ENCODE results near the gene CDS2. TPM values are rescaled to one million over a fixed set of nuclear protein-coding genes. Genes with fewer than 3 reads are reported as not detected.
A peak's percentile ranks its signal among the peaks of the same experiment; 100 is the strongest.

The CDS2 gene
- total and polyA plus RNA-seq, 2 experiments from 2014 or later, result 16.8 to 40.8 TPM

- TF ChIP-seq ETS1 (IDR thresholded peaks at IDR 0.05) (no peak), EZH2phosphoT487 (IDR thresholded peaks at IDR 0.05; ENCODE audit: unreplicated experiment) (no peak), JUNB (IDR thresholded peaks at IDR 0.05; ENCODE audit: unreplicated experiment) (no peak), ZNF331 (CRISPR knock-in tag; IDR thresholded peaks at IDR 0.05; ENCODE audit: low read depth) (no peak), STAT1 (IDR thresholded peaks at IDR 0.05; ENCODE audit: unreplicated experiment) (no peak), NANOG (IDR thresholded peaks at IDR 0.05; ENCODE audit: borderline replicate concordance) (no peak), CREB1 (CRISPR knock-in tag; IDR thresholded peaks at IDR 0.05; ENCODE audit: low read depth) (no peak), EZH2 (IDR thresholded peaks at IDR 0.05; ENCODE audit: low read depth, unreplicated experiment) (no peak), ZNF114 (CRISPR knock-in tag; IDR thresholded peaks at IDR 0.05) (no peak), POLR2AphosphoS5 (IDR thresholded peaks at IDR 0.05; ENCODE audit: low read depth) (no peak)
- TF ChIP-seq, protein P1, sequence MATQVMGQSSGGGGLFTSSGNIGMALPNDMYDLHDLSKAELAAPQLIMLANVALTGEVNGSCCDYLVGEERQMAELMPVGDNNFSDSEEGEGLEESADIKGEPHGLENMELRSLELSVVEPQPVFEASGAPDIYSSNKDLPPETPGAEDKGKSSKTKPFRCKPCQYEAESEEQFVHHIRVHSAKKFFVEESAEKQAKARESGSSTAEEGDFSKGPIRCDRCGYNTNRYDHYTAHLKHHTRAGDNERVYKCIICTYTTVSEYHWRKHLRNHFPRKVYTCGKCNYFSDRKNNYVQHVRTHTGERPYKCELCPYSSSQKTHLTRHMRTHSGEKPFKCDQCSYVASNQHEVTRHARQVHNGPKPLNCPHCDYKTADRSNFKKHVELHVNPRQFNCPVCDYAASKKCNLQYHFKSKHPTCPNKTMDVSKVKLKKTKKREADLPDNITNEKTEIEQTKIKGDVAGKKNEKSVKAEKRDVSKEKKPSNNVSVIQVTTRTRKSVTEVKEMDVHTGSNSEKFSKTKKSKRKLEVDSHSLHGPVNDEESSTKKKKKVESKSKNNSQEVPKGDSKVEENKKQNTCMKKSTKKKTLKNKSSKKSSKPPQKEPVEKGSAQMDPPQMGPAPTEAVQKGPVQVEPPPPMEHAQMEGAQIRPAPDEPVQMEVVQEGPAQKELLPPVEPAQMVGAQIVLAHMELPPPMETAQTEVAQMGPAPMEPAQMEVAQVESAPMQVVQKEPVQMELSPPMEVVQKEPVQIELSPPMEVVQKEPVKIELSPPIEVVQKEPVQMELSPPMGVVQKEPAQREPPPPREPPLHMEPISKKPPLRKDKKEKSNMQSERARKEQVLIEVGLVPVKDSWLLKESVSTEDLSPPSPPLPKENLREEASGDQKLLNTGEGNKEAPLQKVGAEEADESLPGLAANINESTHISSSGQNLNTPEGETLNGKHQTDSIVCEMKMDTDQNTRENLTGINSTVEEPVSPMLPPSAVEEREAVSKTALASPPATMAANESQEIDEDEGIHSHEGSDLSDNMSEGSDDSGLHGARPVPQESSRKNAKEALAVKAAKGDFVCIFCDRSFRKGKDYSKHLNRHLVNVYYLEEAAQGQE (IDR thresholded peaks at IDR 0.05; ENCODE audit: unreplicated experiment), result no peak
- TF ChIP-seq, protein P2, sequence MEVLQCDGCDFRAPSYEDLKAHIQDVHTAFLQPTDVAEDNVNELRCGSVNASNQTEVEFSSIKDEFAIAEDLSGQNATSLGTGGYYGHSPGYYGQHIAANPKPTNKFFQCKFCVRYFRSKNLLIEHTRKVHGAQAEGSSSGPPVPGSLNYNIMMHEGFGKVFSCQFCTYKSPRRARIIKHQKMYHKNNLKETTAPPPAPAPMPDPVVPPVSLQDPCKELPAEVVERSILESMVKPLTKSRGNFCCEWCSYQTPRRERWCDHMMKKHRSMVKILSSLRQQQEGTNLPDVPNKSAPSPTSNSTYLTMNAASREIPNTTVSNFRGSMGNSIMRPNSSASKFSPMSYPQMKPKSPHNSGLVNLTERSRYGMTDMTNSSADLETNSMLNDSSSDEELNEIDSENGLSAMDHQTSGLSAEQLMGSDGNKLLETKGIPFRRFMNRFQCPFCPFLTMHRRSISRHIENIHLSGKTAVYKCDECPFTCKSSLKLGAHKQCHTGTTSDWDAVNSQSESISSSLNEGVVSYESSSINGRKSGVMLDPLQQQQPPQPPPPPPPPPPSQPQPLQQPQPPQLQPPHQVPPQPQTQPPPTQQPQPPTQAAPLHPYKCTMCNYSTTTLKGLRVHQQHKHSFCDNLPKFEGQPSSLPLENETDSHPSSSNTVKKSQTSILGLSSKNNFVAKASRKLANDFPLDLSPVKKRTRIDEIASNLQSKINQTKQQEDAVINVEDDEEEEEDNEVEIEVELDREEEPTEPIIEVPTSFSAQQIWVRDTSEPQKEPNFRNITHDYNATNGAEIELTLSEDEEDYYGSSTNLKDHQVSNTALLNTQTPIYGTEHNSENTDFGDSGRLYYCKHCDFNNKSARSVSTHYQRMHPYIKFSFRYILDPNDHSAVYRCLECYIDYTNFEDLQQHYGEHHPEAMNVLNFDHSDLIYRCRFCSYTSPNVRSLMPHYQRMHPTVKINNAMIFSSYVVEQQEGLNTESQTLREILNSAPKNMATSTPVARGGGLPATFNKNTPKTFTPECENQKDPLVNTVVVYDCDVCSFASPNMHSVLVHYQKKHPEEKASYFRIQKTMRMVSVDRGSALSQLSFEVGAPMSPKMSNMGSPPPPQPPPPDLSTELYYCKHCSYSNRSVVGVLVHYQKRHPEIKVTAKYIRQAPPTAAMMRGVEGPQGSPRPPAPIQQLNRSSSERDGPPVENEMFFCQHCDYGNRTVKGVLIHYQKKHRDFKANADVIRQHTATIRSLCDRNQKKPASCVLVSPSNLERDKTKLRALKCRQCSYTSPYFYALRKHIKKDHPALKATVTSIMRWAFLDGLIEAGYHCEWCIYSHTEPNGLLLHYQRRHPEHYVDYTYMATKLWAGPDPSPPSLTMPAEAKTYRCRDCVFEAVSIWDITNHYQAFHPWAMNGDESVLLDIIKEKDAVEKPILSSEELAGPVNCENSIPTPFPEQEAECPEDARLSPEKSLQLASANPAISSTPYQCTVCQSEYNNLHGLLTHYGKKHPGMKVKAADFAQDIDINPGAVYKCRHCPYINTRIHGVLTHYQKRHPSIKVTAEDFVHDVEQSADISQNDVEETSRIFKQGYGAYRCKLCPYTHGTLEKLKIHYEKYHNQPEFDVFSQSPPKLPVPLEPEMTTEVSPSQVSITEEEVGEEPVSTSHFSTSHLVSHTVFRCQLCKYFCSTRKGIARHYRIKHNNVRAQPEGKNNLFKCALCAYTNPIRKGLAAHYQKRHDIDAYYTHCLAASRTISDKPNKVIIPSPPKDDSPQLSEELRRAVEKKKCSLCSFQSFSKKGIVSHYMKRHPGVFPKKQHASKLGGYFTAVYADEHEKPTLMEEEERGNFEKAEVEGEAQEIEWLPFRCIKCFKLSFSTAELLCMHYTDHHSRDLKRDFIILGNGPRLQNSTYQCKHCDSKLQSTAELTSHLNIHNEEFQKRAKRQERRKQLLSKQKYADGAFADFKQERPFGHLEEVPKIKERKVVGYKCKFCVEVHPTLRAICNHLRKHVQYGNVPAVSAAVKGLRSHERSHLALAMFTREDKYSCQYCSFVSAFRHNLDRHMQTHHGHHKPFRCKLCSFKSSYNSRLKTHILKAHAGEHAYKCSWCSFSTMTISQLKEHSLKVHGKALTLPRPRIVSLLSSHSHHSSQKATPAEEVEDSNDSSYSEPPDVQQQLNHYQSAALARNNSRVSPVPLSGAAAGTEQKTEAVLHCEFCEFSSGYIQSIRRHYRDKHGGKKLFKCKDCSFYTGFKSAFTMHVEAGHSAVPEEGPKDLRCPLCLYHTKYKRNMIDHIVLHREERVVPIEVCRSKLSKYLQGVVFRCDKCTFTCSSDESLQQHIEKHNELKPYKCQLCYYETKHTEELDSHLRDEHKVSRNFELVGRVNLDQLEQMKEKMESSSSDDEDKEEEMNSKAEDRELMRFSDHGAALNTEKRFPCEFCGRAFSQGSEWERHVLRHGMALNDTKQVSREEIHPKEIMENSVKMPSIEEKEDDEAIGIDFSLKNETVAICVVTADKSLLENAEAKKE (CRISPR knock-in tag; IDR thresholded peaks at IDR 0.05), result no peak
- TF ChIP-seq, protein P3, sequence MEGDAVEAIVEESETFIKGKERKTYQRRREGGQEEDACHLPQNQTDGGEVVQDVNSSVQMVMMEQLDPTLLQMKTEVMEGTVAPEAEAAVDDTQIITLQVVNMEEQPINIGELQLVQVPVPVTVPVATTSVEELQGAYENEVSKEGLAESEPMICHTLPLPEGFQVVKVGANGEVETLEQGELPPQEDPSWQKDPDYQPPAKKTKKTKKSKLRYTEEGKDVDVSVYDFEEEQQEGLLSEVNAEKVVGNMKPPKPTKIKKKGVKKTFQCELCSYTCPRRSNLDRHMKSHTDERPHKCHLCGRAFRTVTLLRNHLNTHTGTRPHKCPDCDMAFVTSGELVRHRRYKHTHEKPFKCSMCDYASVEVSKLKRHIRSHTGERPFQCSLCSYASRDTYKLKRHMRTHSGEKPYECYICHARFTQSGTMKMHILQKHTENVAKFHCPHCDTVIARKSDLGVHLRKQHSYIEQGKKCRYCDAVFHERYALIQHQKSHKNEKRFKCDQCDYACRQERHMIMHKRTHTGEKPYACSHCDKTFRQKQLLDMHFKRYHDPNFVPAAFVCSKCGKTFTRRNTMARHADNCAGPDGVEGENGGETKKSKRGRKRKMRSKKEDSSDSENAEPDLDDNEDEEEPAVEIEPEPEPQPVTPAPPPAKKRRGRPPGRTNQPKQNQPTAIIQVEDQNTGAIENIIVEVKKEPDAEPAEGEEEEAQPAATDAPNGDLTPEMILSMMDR (conservative IDR thresholded peaks at IDR 0.05; ENCODE audit: low read depth in 2 of 2), result no peak
- H3K27ac Mint-ChIP-seq, result peak overlapping the region; percentile 90; the same call in 1 of the 2 replicates
These were observed 8.7 kb downstream of the CDS2 start for GRCh38 chr20:5135363-5136012.

More at GRCh38 chr20:5135363-5136012, 8.7 kb downstream of the CDS2 start:
- no peaks in the 10 kb centered on the region; the same call in none of the 2 replicates for H4K20me1 ChIP-seq (replicated peaks; ENCODE audit: insufficient read depth)
- ATAC-seq (0 out of 3 replicates have a peak, but pooled peaks have one; percentile 29), DNase-seq (ENCODE audit: low spot score) (no peak)
- H3K27ac ChIP-seq (ENCODE audit: low read depth), result no peak overlapping the region
- no peaks in the 10 kb centered on the region for H3K9me2 ChIP-seq (ENCODE audit: insufficient read depth)
- H3K4me3 ChIP-seq, result no peak overlapping the region
- Mint-ChIP-seq H3K9me3 (no peaks in the 10 kb centered on the region), H3K4me3 (no peak overlapping the region), H3K36me3 (ENCODE audit: low read depth) (no peaks in the 10 kb centered on the region), H3K4me1 (peaks cover 8% of the 10 kb centered on the region), H3K27me3 (ENCODE audit: insufficient read depth, low read depth, poor library complexity) (no peaks in the 10 kb centered on the region)
- H3K4me2 ChIP-seq, result no peak overlapping the region
- H3K79me2 ChIP-seq (replicated peaks; ENCODE audit: insufficient read depth), result peaks cover 97% of the 10 kb centered on the region
- H3F3A ChIP-seq (replicated peaks; ENCODE audit: low read depth), result no peaks in the 10 kb centered on the region
- no peaks in the 10 kb centered on the region for H3K27me3 ChIP-seq (ENCODE audit: insufficient read depth)
- H2AFZ ChIP-seq, result no peak overlapping the region
- no peaks in the 10 kb centered on the region for H3K36me3 ChIP-seq (ENCODE audit: insufficient read depth)
- H3K4me1 ChIP-seq (ENCODE audit: insufficient read depth), result no peaks in the 10 kb centered on the region
